K562 (cell line): ENCODE data around the gene PLXNB3. TPM values are rescaled to one million over a fixed set of nuclear protein-coding genes. Genes with fewer than 3 reads are reported as not detected.

Experiments
- ATF6 ChIP-seq: sonication (generic); formaldehyde crosslinking; IDR thresholded peaks from 2 replicates; pipeline ENCODE4 v1.4.0; 2020; ENCODE audit warnings: mild to moderate bottlenecking, missing genetic modification reagents
- CBX5 ChIP-seq: IDR thresholded peaks from 2 replicates; pipeline ENCODE4 v1.6.1; 2014; ENCODE audit warnings: low read depth, borderline replicate concordance
- CHD1 ChIP-seq: fragments of 200-600 bp; sonication (generic); IDR thresholded peaks from one replicate; pipeline ENCODE4 v1.6.1; 2012; ENCODE audit warnings: mild to moderate bottlenecking, moderate library complexity, low read length, inconsistent platforms
- CXXC5 ChIP-seq: fragments of 250-450 bp; sonication (Bioruptor Pico); IDR thresholded peaks from 2 replicates; pipeline ENCODE4 v1.8.0; 2022; ENCODE audit warnings: inconsistent platforms, mild to moderate bottlenecking, moderate library complexity
- EP300 ChIP-seq: IDR thresholded peaks from 2 replicates; pipeline ENCODE4 v1.6.1; 2012; ENCODE audit warnings: low read length, improper control_type of control experiment
- HNRNPL ChIP-seq: fragments of 200-400 bp; formaldehyde crosslinking; IDR thresholded peaks from 2 replicates; pipeline ENCODE4 v1.6.1; 2017; ENCODE audit warnings: low read depth, mild to moderate bottlenecking, low read length
- KAT7 ChIP-seq: sonication (generic); formaldehyde crosslinking; IDR thresholded peaks from 2 replicates; pipeline ENCODE4 v1.8.0; 2022; ENCODE audit warnings: missing genetic modification reagents, mild to moderate bottlenecking, borderline replicate concordance
- MAFF ChIP-seq: IDR thresholded peaks from 2 replicates; pipeline ENCODE4 v1.6.1; 2012; ENCODE audit warnings: low read length, improper control_type of control experiment
- SMAD3 ChIP-seq: fragments of 450-650 bp; formaldehyde crosslinking; conservative IDR thresholded peaks from 2 replicates; pipeline ENCODE4 v1.4.0; 2020; ENCODE audit warnings: mild to moderate bottlenecking
- SMAD4 ChIP-seq: fragments of 250-450 bp; sonication (Bioruptor Pico); conservative IDR thresholded peaks from 2 replicates; pipeline ENCODE4 v1.8.0; 2021; ENCODE audit warnings: inconsistent platforms, mild to moderate bottlenecking, moderate library complexity
- SRSF7 ChIP-seq: fragments of 200-400 bp; formaldehyde crosslinking; optimal IDR thresholded peaks from 2 replicates; pipeline ENCODE3; 2017; ENCODE audit warnings: mild to moderate bottlenecking, low read depth, low read length
- TCFL5 ChIP-seq: fragments of 250-450 bp; sonication (Bioruptor Pico); conservative IDR thresholded peaks from 2 replicates; pipeline ENCODE4 v1.6.1; 2021; ENCODE audit warnings: mild to moderate bottlenecking, moderate library complexity, matching md5 sums
- polyA plus RNA-seq, 8 experiments: library from polyadenylated mRNA; depleted of rRNA in 4 of 8; stranded (reverse) in 5 of 8; unstranded in 3 of 8; fragments of >200 nt; fragmentation: Nextera tagmentation in 2 of 8; fragmentation: Illumina TruSeq in 1 of 8; extraction: Ambion mirVana in 2 of 8; extraction: Trizol in 1 of 8; gene quantifications; 2 replicates each; pipeline versions ENCODE4 v1.2.1 to v1.2.3, GENCODE V29; 2011 to 2014; ENCODE audit warnings: inconsistent platforms in 1 of 8, missing spikeins in 1 of 8
- total RNA-seq, 7 experiments: library from RNA; depleted of rRNA in 6 of 7; stranded (reverse); fragments of >200 nt in 6 of 7; fragmentation: Illumina TruSeq in 2 of 7; extraction: Trizol in 2 of 7; gene quantifications; 2 replicates each; pipeline versions ENCODE4 v1.2.1 to v1.2.3, GENCODE V29; 2011 to 2021; ENCODE audit warnings: low replicate concordance in 1 of 7
- TF ChIP-seq, protein P1 (sequence below), 2 experiments: fragments of 250-450 bp in 1 of 2; fragments of 450-650 bp in 1 of 2; sonication (Bioruptor Pico) in 1 of 2; IDR thresholded peaks; 2 replicates each; pipeline versions ENCODE4 v1.6.1 to v1.8.0; 2016 to 2021; ENCODE audit warnings: mild to moderate bottlenecking in 2 of 2, moderate library complexity in 2 of 2, missing compliant biosample characterization in 1 of 2, missing genetic modification characterization in 1 of 2

PLXNB3 gene
- total and polyA plus RNA-seq, 9 of the 15 experiments (the other 6 are each of a cell fraction or from before 2014, with no cell fraction given): 0.22 to 2.0 (median 1.4) TPM; not detected in 2

GRCh38 chrX:153818571-153819383 is 54.7 kb downstream of the PLXNB3 start (continued):
- TF ChIP-seq ATF6 (CRISPR knock-in tag): no peak
- TF ChIP-seq HNRNPL: peak; percentile 27; the same call in 1 of the 2 replicates
- TF ChIP-seq SMAD4: 0 out of 2 replicates have a peak, but pooled peaks have one; percentile 41
- TF ChIP-seq KAT7 (CRISPR knock-in tag): 0 out of 2 replicates have a peak, but pooled peaks have one; percentile 30
- TF ChIP-seq, protein P1, sequence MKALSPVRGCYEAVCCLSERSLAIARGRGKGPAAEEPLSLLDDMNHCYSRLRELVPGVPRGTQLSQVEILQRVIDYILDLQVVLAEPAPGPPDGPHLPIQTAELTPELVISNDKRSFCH (CRISPR knock-in tag; IDR thresholded peaks at IDR 0.05): no peak
- TF ChIP-seq, protein P1 (tag; IDR thresholded peaks at IDR 0.05): no peak
- no peak for TF ChIP-seq MAFF
- TF ChIP-seq CHD1: no peak
- TF ChIP-seq TCFL5: no peak
- no peak for TF ChIP-seq EP300
- TF ChIP-seq SMAD3 (CRISPR knock-in tag): no peak
- peak; percentile 60 for TF ChIP-seq CXXC5
- no peak for TF ChIP-seq SRSF7
- no peak for TF ChIP-seq CBX5
- TF ChIP-seq, all 486 proteins: peak for 21
